ENCODE data around the gene GINS3.

The GINS3 gene

GRCh38 chr16:58426966-58427365 lies 34.7 kb downstream of the GINS3 start (continued):
- TF ChIP-seq ZNF518A (tag by site-specific recombination; conservative IDR thresholded peaks at IDR 0.05; ENCODE audit: low read depth): no peak
- peak; percentile 44 for TF ChIP-seq ZNF366 (tag by site-specific recombination; conservative IDR thresholded peaks at IDR 0.05)
- TF ChIP-seq ZNF571 (tag by site-specific recombination; IDR thresholded peaks at IDR 0.05): no peak
- no peak for TF ChIP-seq ZBTB1 (tag by site-specific recombination; IDR thresholded peaks at IDR 0.05)
- TF ChIP-seq SCRT2 (tag by site-specific recombination; IDR thresholded peaks at IDR 0.05): peak; percentile 52
- no peak for TF ChIP-seq YY2 (tag by site-specific recombination; IDR thresholded peaks at IDR 0.05)
- TF ChIP-seq ZNF544 (tag by site-specific recombination; IDR thresholded peaks at IDR 0.05): no peak
- TF ChIP-seq ZNF521 (tag by site-specific recombination; IDR thresholded peaks at IDR 0.05): no peak
- TF ChIP-seq, protein P1, sequence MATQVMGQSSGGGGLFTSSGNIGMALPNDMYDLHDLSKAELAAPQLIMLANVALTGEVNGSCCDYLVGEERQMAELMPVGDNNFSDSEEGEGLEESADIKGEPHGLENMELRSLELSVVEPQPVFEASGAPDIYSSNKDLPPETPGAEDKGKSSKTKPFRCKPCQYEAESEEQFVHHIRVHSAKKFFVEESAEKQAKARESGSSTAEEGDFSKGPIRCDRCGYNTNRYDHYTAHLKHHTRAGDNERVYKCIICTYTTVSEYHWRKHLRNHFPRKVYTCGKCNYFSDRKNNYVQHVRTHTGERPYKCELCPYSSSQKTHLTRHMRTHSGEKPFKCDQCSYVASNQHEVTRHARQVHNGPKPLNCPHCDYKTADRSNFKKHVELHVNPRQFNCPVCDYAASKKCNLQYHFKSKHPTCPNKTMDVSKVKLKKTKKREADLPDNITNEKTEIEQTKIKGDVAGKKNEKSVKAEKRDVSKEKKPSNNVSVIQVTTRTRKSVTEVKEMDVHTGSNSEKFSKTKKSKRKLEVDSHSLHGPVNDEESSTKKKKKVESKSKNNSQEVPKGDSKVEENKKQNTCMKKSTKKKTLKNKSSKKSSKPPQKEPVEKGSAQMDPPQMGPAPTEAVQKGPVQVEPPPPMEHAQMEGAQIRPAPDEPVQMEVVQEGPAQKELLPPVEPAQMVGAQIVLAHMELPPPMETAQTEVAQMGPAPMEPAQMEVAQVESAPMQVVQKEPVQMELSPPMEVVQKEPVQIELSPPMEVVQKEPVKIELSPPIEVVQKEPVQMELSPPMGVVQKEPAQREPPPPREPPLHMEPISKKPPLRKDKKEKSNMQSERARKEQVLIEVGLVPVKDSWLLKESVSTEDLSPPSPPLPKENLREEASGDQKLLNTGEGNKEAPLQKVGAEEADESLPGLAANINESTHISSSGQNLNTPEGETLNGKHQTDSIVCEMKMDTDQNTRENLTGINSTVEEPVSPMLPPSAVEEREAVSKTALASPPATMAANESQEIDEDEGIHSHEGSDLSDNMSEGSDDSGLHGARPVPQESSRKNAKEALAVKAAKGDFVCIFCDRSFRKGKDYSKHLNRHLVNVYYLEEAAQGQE (tag by site-specific recombination; IDR thresholded peaks at IDR 0.05): no peak

DNA sequence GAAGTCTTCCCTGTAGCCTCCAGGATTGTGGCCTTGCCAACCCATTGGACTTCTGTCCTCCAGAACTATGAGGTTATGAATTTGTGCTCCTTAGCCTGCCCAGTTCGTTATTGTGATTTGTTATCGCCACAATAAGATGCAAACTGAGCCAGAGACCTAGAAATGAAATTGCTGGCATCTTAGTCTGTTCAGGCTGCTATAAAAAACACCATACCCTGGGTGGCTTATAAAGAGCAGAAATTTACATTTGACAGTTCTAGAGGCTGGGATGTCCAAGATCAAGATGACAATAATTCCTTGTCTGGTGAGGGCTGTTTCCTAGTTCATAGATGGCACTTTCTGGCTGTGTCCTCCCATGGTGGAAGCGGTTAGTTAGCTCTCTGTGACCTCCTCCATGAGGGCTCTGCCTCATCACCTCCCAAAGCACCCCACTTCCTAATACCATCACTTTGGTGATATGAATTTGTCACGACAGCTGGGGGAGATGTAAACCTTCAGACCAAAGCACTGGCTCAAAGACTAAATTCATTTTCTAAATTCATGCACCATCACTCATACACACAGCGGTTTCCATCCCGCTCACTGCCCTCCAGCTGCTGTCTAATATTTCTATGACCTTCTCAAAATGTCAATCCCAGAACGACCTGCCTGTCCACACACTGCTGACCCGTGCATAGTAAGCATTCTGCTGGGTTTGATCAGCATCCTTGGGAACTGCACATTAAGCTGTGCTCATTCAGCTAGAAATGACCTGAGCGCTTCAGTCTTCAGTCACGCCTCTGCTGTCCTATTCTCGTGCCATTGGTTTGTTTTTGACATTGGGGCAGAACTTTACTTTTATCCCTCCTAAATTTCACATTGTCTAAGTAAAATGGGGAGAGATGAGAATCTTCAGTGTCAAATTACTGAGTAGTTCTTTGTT lies 36.6 kb downstream of the GINS3 start:
- ChIA-PET CTCF (interaction anchor here (0.8 kb wide), 1 partner anchor 59 kb away, joined by 3 read pairs; no protein-coding TSS in a partner anchor), POLR2A (no interaction called here)
- H3K36me3 ChIP-seq (ENCODE audit: control insufficient read depth in 2 of 2, insufficient read depth in 1 of 2, low read length in 2 of 2): no peaks in the 10 kb centered on the region
- no peak overlapping the region for H3K27ac ChIP-seq (ENCODE audit: extremely low read depth, low read depth, low read length)
- H3K9me3 ChIP-seq (ENCODE audit: control insufficient read depth, insufficient read depth, low read depth, low read length): no peaks in the 10 kb centered on the region
- TF ChIP-seq ZXDB (tag by site-specific recombination; IDR thresholded peaks at IDR 0.05) (no peak), ZFP69B (tag by site-specific recombination; IDR thresholded peaks at IDR 0.05) (no peak), ZNF311 (tag by site-specific recombination; IDR thresholded peaks at IDR 0.05; ENCODE audit: borderline replicate concordance) (no peak), ZEB2 (tag by site-specific recombination; IDR thresholded peaks at IDR 0.05) (no peak), ZNF37A (tag by site-specific recombination; IDR thresholded peaks at IDR 0.05) (no peak), ZNF792 (tag by site-specific recombination; IDR thresholded peaks at IDR 0.05) (no peak), ZNF416 (tag by site-specific recombination; IDR thresholded peaks at IDR 0.05) (no peak), ZNF610 (tag by site-specific recombination; IDR thresholded peaks at IDR 0.05; ENCODE audit: borderline replicate concordance) (no peak)
- TF ChIP-seq, protein P2, sequence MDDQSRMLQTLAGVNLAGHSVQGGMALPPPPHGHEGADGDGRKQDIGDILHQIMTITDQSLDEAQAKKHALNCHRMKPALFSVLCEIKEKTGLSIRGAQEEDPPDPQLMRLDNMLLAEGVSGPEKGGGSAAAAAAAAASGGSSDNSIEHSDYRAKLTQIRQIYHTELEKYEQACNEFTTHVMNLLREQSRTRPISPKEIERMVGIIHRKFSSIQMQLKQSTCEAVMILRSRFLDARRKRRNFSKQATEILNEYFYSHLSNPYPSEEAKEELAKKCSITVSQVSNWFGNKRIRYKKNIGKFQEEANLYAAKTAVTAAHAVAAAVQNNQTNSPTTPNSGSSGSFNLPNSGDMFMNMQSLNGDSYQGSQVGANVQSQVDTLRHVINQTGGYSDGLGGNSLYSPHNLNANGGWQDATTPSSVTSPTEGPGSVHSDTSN (CRISPR knock-in tag; IDR thresholded peaks at IDR 0.05): no peak
- TF ChIP-seq, protein P3, sequence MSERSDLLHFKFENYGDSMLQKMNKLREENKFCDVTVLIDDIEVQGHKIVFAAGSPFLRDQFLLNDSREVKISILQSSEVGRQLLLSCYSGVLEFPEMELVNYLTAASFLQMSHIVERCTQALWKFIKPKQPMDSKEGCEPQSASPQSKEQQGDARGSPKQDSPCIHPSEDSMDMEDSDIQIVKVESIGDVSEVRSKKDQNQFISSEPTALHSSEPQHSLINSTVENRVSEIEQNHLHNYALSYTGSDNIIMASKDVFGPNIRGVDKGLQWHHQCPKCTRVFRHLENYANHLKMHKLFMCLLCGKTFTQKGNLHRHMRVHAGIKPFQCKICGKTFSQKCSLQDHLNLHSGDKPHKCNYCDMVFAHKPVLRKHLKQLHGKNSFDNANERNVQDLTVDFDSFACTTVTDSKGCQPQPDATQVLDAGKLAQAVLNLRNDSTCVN (tag by site-specific recombination; optimal IDR thresholded peaks at IDR 0.05): no peak
- H3K4me1 ChIP-seq (ENCODE audit: control insufficient read depth, insufficient read depth, low read length): no peaks in the 10 kb centered on the region
- no peak overlapping the region for H3K4me3 ChIP-seq (ENCODE audit: low read depth, low read length)

All from HEK293 (cell line).